Kidney epithelial cell (primary cell): ENCODE data around the gene VGLL4. TPM values are rescaled to one million over a fixed set of nuclear protein-coding genes. Genes with fewer than 3 reads are reported as not detected.

Experiments
- DNase-seq: peaks from one replicate; pipeline ENCODE4 v3.0.0-alpha.2; 2010; ENCODE audit warnings: low read depth
- H3K27me3 ChIP-seq: 2 replicates; pipeline ENCODE4 v1.6.0; 2011; ENCODE audit warnings: low read length; ENCODE audit not compliant: control insufficient read depth, insufficient read depth
- H3K36me3 ChIP-seq: 2 replicates; pipeline ENCODE4 v1.5.1; 2011; ENCODE audit warnings: low read length; ENCODE audit not compliant: control insufficient read depth, insufficient read depth
- H3K4me3 ChIP-seq: 2 replicates; pipeline ENCODE4 v1.5.1; 2011; ENCODE audit warnings: low read depth, mild to moderate bottlenecking, control low read depth, low read length
- total RNA-seq: library from RNA; depleted of rRNA; stranded (reverse); fragments of >200 nt; gene quantifications from 2 replicates; pipeline ENCODE4 v1.2.3, GENCODE V29; 2015
- TF ChIP-seq, protein P1 (sequence below): IDR thresholded peaks from 2 replicates; pipeline ENCODE4 v1.5.1; 2011; ENCODE audit warnings: mild to moderate bottlenecking, moderate library complexity, low read length, control low read depth, inconsistent platforms; ENCODE audit not compliant: insufficient read depth, poor library complexity, severe bottlenecking

Gene VGLL4
- total RNA-seq, 1 donor from 2014 or later: 96.3 TPM

DNA sequence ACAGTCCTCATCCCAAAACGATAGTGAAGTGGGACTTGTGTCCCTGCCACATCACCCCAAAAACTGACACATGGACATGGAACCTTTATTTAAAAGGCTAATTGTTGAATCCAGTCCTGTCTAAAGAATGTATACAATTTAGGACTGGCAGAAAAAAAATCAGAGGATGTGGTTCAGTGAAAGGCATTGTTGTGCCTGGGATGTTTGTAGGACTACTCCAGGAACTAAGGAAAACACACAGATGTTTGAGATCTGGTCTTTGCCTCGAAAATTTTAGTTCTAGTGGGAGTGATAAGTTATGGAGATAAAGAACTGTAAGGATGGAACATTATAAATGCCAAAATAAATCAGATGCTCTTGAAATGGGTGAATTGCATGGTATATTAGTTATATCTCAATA is 27.2 kb downstream of the VGLL4 start:
- Histone ChIP-seq H3K4me3 (no peak overlapping the region), H3K27me3 (no peaks in the 10 kb centered on the region)
- TF ChIP-seq, protein P1, sequence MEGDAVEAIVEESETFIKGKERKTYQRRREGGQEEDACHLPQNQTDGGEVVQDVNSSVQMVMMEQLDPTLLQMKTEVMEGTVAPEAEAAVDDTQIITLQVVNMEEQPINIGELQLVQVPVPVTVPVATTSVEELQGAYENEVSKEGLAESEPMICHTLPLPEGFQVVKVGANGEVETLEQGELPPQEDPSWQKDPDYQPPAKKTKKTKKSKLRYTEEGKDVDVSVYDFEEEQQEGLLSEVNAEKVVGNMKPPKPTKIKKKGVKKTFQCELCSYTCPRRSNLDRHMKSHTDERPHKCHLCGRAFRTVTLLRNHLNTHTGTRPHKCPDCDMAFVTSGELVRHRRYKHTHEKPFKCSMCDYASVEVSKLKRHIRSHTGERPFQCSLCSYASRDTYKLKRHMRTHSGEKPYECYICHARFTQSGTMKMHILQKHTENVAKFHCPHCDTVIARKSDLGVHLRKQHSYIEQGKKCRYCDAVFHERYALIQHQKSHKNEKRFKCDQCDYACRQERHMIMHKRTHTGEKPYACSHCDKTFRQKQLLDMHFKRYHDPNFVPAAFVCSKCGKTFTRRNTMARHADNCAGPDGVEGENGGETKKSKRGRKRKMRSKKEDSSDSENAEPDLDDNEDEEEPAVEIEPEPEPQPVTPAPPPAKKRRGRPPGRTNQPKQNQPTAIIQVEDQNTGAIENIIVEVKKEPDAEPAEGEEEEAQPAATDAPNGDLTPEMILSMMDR: no peak

DNA sequence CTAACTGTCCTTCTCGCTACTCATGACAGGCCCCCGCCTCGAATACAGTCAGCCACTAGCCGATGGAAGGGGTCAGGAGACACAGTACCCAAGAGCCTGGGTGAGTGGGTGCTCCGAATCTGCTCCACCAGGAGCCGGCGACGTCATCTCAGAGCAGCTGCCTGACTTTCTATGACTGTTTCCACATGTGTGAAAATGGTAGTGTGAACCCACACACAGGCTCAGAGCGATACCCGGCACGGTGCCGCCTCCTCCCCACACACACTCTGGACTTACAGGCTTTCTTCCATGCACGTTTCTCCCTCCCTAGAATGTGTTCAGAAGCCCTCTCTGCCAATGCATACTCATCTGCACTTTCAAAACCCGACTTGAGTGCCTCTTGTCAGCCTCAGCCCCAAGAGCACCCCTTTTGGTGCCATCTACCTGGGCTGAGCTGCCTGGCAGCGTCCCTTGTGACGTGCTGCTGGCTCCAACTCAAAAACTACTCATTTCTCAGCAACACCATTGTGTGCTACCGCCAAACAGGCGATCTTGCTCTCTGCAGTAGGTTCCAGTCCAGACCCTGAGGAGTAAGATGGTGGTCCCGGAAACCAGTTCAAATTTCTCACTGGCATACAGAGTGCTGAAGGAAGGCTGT is 29.7 kb downstream of the VGLL4 start:
- H3K27me3 ChIP-seq: no peaks in the 10 kb centered on the region
- DNase-seq: no peak
- peaks cover 1% of the 10 kb centered on the region for H3K36me3 ChIP-seq
- TF ChIP-seq, protein P1: no peak
- no peak overlapping the region for H3K4me3 ChIP-seq

More for the DNA sequence above, 27.2 kb downstream of the VGLL4 start:
- peaks cover 1% of the 10 kb centered on the region for H3K36me3 ChIP-seq
- DNase-seq: no peak

DNA sequence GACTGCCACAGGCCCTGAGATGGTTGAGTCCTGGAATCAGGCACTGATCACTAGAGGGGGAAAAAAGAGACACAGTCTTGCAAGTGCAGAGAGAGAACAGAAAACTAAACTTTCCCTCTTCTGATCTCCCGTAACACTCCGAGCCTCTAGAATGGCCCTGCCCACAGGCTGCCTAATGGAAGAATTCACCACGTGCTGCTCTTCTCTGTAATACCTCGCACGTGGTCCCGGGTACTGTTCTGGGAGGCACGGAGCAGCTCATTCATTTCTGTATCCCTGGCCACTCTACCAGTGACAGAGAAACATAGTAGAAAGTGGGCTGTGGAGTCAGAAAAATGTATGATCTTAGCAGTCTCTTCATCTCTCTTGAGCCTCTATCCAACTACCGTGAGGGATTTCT is 30.4 kb downstream of the VGLL4 start:
- H3K27me3 ChIP-seq: no peaks in the 10 kb centered on the region
- no peak for DNase-seq
- H3K4me3 ChIP-seq: no peak overlapping the region
- TF ChIP-seq, protein P1: no peak
- peaks cover 1% of the 10 kb centered on the region for H3K36me3 ChIP-seq

DNA sequence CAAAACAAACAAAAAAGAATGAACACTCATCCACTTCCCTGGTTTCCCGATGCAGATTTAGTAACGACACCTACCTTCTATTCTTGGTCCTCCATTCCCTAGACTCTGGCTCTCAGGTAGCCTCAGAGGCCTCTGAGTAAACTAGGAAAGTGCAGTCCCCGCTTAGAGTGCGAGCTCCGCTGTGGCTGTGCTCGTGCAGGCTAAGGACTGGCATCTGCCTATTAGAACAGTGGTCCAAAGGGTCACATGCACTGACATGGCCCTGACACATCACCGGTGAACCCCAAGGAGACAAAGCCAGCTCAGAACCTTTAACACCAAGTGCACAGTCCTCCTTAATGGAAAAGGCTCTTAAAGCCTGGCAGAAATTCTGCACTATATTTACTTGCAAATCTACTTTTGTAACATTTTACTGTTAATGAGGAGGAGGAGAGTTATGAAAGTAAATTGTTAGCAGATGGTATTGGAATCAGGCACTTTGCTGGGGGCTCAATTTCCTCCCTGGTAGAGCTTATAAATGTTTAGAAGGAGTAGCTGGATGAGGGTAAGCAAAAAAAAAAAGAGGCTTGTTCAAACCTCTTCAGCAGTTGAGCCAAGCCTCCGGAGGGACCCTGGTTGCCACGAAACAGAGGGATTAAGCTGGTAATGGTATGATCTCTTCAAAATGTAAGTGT is 31.1 kb downstream of the VGLL4 start:
- no peak for DNase-seq
- TF ChIP-seq, protein P1: no peak
- H3K4me3 ChIP-seq: no peak overlapping the region

DNA sequence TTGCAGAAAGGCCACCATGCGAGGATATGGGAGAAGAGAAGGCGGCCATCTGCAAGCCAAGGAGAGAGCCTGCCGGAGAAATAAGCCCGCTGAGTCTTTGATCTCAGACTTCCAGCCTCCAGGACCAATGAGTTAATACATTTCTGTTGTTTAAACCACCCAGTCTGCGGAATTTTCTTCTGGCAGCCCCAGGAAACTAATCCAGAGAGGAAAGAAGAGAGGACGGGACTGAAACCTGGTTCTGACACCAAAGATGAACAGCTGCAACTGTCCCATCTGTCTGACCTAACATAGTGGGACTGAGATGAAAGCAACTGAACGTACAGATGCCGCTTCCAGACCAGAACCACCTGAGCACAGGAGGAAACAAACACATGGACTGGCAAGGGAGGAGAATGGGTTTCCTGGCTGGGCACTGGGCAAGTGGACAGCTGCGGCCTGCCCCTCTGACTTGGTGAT is 32.3 kb downstream of the VGLL4 start:
- TF ChIP-seq, protein P1: no peak
- Histone ChIP-seq H3K36me3 (peaks cover 1% of the 10 kb centered on the region), H3K4me3 (no peak overlapping the region), H3K27me3 (no peaks in the 10 kb centered on the region)
- no peak for DNase-seq

More for the DNA sequence above, 31.1 kb downstream of the VGLL4 start:
- Histone ChIP-seq H3K36me3 (peaks cover 1% of the 10 kb centered on the region), H3K27me3 (no peaks in the 10 kb centered on the region)
